Muscle layer of duodenum (tissue), 2 donors: Measurements from ENCODE around the gene PTPRZ1.

ENCODE experiments used
- H3K27ac ChIP-seq: one replicate; pipeline ENCODE4 v1.7.0; 2013; ENCODE audit warnings: mild to moderate bottlenecking, low read length
- H3K27me3 ChIP-seq: one replicate; pipeline ENCODE4 v1.7.0; 2013; ENCODE audit warnings: low read depth, mild to moderate bottlenecking, control low read depth, low read length
- H3K36me3 ChIP-seq, 2 donors: one replicate each; pipeline ENCODE4 v1.7.0; 2013; ENCODE audit warnings: low read length in 2 of 2, control low read depth in 1 of 2, mild to moderate bottlenecking in 1 of 2; ENCODE audit not compliant: insufficient read depth in 2 of 2, control insufficient read depth in 1 of 2
- H3K4me1 ChIP-seq, 2 donors: one replicate each; pipeline ENCODE4 v1.7.0; 2013; ENCODE audit warnings: low read length in 2 of 2, mild to moderate bottlenecking in 2 of 2, control low read depth in 1 of 2, moderate library complexity in 1 of 2; ENCODE audit not compliant: insufficient read depth in 2 of 2, control insufficient read depth in 1 of 2
- H3K4me3 ChIP-seq, 2 donors: one replicate each; pipeline ENCODE4 v1.7.0; 2013; ENCODE audit warnings: low read length in 2 of 2, low read depth in 1 of 2, mild to moderate bottlenecking in 1 of 2
- H3K9me3 ChIP-seq, 2 donors: one replicate each; pipeline ENCODE4 v1.7.0; 2013; ENCODE audit warnings: low read length in 2 of 2, control low read depth in 1 of 2, mild to moderate bottlenecking in 1 of 2; ENCODE audit not compliant: control insufficient read depth in 1 of 2
- donor health status: healthy.

The PTPRZ1 gene

DNA sequence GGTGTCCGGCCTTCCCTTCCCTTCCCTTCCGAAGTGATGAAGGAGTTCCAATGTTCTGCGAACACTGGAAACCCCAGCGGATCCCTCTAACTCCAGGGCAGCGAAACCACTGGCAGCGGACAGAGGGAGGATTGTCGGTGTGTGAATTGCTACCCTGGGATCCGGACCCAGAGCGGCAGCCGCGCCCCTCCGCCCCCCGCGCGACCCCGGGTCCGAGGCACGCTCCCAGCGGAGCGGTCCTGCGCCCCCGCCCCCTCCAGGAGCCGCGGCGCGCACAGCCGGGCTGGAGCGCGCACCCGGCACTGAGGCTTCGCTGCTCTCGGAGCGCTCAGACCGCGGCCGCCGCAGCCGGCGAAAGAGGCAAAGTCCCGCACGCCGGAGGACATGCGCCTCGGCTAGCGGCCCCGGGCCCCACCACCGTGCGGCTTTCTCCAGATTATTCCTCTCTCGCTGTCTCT, at the start of gene PTPRZ1:
Gene PTPRZ1, plus strand, starts transcription at position 331 of the 458 bp plus-strand sequence. CDS start 339 bp downstream, outside the sequence.
- peak within 1 kb of the TSS; percentile 64 to 82 for H3K4me3 ChIP-seq
- peaks cover 12% of the 10 kb centered on the region for H3K27me3 ChIP-seq
- H3K36me3 ChIP-seq, result no peaks in the 10 kb centered on the region
- H3K27ac ChIP-seq, result no peak within 1 kb of the TSS
- H3K4me1 ChIP-seq, result peaks cover 0 to 17% of the 10 kb centered on the region in 2 donors
- no peaks in the 10 kb centered on the region for H3K9me3 ChIP-seq

DNA sequence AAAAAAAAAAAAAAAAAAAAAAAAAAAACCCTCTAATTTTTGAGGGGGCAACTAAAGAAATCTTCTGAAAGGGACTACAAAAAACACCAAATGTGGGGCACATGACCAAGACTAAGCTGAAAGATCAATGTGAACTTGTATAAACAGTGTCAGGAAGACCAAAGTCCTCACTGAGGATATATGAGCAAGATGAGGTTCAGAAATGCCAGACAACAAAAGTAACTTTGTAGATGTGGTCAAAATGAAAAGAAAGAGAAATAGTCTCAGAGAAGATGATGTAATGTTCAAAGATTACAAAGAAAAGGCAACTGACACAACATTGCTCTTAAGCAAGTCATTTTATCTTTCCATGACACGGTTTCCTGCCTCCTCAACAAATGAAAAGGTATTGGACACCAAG, 48.7 kb upstream of the PTPRZ1 start:
- Histone ChIP-seq H3K4me3 (no peak overlapping the region), H3K27me3 (no peaks in the 10 kb centered on the region), H3K36me3 (no peaks in the 10 kb centered on the region), H3K27ac (no peak overlapping the region), H3K4me1 (no peaks in the 10 kb centered on the region), H3K9me3 (no peaks in the 10 kb centered on the region)

DNA sequence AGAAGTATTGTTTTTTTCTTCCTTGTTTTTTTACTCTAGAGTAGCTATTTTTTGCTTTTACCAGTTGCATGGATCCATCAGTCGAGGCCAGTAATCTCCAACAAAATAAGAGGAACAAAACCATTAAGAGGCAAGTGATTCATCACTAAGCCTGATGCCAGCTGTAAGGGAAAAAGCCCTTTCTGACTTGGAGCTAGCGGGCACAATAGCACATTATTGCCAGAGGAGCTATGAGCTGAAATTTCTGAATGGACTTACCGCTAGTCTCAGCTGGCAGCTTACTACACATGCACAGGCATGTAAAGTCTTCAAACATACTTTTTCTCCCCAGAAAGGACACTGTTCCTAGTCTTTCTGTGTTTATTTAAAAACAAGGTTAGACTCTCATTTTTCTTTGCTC, 41.6 kb upstream of the PTPRZ1 start:
- H3K27ac ChIP-seq, result no peak overlapping the region
- no peaks in the 10 kb centered on the region for H3K9me3 ChIP-seq
- no peak overlapping the region for H3K4me3 ChIP-seq
- no peaks in the 10 kb centered on the region for H3K27me3 ChIP-seq
- H3K4me1 ChIP-seq, result no peaks in the 10 kb centered on the region
- no peaks in the 10 kb centered on the region for H3K36me3 ChIP-seq

DNA sequence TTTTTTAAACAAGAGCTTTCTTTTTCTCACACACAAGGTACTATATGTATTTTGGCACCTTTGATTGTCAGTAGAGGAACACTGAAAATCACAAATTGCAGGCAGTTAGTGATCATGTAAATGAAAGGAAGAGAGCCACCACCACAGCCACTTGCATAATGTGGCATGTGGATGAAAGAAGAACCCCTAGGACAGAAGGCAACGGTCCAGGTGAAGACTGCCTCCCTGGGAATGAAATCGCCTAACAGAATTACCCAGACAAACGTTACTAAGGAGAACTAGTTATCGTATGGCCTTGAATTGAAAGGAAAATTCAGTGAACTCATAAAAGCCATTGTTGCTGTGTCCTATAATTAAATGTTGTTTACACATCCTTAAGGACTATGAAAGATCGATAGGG, 41.2 kb upstream of the PTPRZ1 start:
- no peak overlapping the region for H3K27ac ChIP-seq
- no peak overlapping the region for H3K4me3 ChIP-seq
- H3K27me3 ChIP-seq, result no peaks in the 10 kb centered on the region
- H3K4me1 ChIP-seq, result no peaks in the 10 kb centered on the region
- H3K9me3 ChIP-seq, result no peaks in the 10 kb centered on the region
- H3K36me3 ChIP-seq, result no peaks in the 10 kb centered on the region

DNA sequence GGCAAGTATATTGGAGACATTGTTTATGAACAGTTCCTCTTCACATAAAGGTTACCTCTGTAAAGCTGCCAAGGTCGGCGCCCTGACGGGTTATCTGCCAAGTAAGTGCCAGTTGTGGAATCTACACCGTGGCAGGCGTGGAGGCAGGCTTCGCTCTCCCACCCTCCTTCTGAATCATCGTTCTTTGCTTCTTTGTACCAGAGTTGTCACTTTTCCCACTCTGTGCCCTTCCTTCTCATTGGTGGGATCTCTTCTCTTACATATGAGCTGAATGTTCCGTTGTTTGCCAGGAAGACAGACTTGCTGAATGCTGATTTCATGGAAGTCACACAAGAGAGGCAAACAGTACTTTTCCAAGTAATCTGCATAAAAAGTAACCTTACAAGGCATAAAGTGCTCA, 40.6 kb upstream of the PTPRZ1 start:
- Histone ChIP-seq H3K27ac (no peak overlapping the region), H3K9me3 (no peaks in the 10 kb centered on the region), H3K4me1 (no peaks in the 10 kb centered on the region), H3K4me3 (no peak overlapping the region), H3K36me3 (no peaks in the 10 kb centered on the region), H3K27me3 (no peaks in the 10 kb centered on the region)

DNA sequence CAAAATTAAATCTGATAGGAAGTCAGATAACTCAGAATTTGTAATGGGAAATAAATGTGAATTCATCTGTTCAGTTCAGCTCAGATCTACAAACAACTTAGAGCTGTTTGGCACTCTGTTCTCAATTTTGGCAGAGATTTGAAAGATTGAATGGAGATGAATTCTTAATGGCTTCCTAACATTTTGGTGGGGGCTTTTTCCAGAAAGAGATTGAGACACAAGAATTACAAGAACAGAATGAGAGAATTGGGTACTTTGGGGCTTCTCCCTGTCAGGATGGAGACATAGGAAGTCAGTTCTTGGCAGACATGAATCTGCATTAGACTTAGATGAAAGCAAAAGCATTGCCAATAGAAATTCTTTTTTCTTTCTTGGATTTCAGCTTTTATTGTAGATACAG, 39.0 kb upstream of the PTPRZ1 start:
- H3K4me3 ChIP-seq, result no peak overlapping the region
- no peaks in the 10 kb centered on the region for H3K9me3 ChIP-seq
- H3K27me3 ChIP-seq, result no peaks in the 10 kb centered on the region
- H3K27ac ChIP-seq, result no peak overlapping the region
- no peaks in the 10 kb centered on the region for H3K36me3 ChIP-seq
- no peaks in the 10 kb centered on the region for H3K4me1 ChIP-seq

DNA sequence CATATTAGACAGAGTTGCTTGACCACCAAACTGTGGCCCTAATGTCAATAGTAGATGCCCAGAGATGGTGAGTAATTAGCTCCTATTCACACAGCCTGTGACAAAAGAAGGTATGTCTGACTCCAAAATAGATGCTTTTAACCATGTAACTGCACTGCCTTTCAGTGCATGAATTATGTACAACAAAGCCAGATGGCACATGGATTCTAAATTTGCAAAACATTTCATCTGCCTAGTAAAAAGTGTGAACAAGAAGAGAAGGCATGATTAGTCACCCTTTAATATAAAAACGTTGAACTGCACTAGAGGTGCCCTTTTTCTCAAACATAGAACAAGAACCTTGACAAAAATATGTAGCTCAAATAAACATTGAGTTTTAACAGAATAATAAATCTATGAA, 35.5 kb upstream of the PTPRZ1 start:
- no peaks in the 10 kb centered on the region for H3K36me3 ChIP-seq
- no peak overlapping the region for H3K27ac ChIP-seq
- no peaks in the 10 kb centered on the region for H3K27me3 ChIP-seq
- H3K4me1 ChIP-seq, result no peaks in the 10 kb centered on the region
- H3K9me3 ChIP-seq, result no peaks in the 10 kb centered on the region
- no peak overlapping the region for H3K4me3 ChIP-seq

DNA sequence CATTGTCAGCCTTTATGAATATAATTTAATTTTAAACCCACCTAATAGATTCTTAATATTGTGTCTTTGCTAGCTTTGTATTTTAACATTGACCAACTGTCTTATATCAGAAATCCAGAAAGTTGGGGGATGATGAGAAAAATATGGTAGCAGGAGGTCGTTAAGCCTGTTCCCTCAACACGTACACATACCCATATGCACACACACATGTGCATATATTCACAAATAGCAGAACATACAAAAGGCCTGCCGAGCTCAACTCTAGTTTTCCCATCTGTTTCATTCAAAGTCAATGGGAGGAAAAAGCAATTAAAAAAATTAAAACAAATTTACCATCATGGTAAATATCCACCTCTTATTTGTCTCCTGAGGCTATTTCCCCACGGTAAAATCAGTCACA, 25.9 kb upstream of the PTPRZ1 start:
- Histone ChIP-seq H3K36me3 (no peaks in the 10 kb centered on the region), H3K27me3 (no peaks in the 10 kb centered on the region), H3K4me1 (no peaks in the 10 kb centered on the region), H3K27ac (no peak overlapping the region), H3K9me3 (no peaks in the 10 kb centered on the region), H3K4me3 (no peak overlapping the region)

DNA sequence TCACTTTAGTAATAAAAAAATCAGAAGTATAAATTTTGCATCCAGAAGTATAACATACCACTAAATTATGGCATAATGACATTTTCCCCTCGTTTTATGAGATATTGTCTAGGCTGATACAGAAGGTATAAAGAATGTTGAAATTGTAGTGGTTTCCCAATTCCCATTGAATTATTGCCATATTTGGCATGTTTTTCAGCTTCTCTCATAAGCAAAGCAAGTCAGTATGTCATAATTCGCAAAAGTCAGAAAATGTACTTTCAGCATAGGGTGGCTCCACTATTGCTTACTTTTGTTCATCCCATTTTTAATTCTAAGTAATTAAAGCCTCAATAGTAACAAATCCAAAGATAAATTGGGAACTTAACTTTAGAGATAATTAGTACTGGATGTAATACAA, 19.7 kb upstream of the PTPRZ1 start:
- Histone ChIP-seq H3K4me1 (no peaks in the 10 kb centered on the region), H3K27me3 (no peaks in the 10 kb centered on the region), H3K36me3 (no peaks in the 10 kb centered on the region), H3K27ac (no peak overlapping the region), H3K4me3 (no peak overlapping the region), H3K9me3 (no peaks in the 10 kb centered on the region)

DNA sequence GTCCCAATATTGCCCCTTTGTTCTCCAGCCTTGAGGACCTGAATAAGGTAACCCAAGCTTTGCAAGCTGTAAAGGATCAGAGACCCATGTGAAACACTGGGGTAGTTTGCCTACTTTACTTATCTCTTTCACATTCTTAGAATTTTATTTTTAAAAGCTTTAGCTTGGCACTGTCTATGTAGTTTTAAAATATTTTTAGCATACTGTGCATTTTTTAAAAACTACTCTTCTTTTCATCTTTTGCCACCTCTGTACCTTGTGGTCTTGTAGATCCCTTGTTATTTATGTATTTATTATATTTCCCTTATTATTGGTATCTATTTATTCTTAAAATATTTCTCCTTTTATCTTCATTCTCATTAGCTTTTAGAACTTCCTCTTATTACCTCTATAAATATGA, 12.0 kb upstream of the PTPRZ1 start:
- H3K36me3 ChIP-seq, result no peaks in the 10 kb centered on the region
- no peaks in the 10 kb centered on the region for H3K27me3 ChIP-seq
- H3K27ac ChIP-seq, result no peak overlapping the region

DNA sequence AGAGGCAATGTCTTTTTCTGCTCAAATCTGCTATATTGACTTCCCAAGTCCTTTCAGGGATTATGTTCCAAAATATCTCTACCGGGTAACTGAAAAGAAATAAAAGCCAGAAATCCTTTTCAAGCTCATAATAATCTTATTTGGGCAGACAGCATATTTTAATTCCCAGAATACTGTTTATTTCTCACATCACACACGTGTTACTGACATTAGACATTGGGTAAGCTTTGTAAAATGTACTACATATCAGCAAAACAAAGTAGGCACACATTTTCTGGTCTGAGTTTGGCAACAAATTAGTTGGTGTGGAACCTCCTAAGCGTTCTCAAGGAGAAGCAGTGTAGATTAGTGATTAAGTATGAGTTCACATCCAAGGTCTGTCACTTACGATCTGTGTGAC, 10.4 kb upstream of the PTPRZ1 start:
- H3K27me3 ChIP-seq, result no peaks in the 10 kb centered on the region
- H3K27ac ChIP-seq, result no peak overlapping the region
- H3K9me3 ChIP-seq, result no peaks in the 10 kb centered on the region
- no peak overlapping the region for H3K4me3 ChIP-seq
- no peaks in the 10 kb centered on the region for H3K4me1 ChIP-seq
- H3K36me3 ChIP-seq, result no peaks in the 10 kb centered on the region

More for the DNA sequence above, 12.0 kb upstream of the PTPRZ1 start:
- no peak overlapping the region for H3K4me3 ChIP-seq
- no peaks in the 10 kb centered on the region for H3K9me3 ChIP-seq
- H3K4me1 ChIP-seq, result no peaks in the 10 kb centered on the region

DNA sequence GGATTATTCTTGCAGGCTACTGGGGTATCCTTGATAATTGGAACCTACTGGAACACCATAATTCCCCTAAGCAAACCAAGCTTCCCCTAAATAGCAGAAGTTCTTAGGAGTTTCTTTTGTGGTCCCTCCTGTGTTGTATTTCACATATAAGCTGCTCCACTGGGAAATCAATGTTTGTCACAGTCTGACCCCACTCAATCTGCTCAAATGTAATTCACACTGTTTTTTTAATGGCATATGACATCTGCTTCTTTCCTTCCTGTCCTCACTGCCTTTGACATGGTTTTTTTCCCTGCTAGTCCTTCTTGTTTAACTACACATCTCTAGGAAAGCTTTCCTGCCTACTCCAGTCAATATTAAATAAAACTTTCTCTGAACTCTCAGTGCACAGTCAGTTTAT, 1.8 kb upstream of the PTPRZ1 start:
- no peaks in the 10 kb centered on the region for H3K9me3 ChIP-seq
- H3K36me3 ChIP-seq, result no peaks in the 10 kb centered on the region
- H3K4me1 ChIP-seq, result peaks cover 0 to 17% of the 10 kb centered on the region in 2 donors
- no peak overlapping the region for H3K27ac ChIP-seq
- peaks cover 12% of the 10 kb centered on the region for H3K27me3 ChIP-seq
- H3K4me3 ChIP-seq, result no peak overlapping the region
